Spleen (tissue), 11 donors: ENCODE data around the gene GHRH. TPM values are rescaled to one million over a fixed set of nuclear protein-coding genes. Genes with fewer than 3 reads are reported as not detected.

Experiments
- DNase-seq: peaks from one replicate; pipeline ENCODE4 v3.0.0-alpha.2; 2020
- H3K27ac ChIP-seq, 8 donors: fragments of 200-600 bp; sonication (generic) in 7 of 8; 1 replicate in 4 of 8; 2 replicates in 4 of 8; pipeline versions ENCODE4 v1.5.0 to v1.8.0; 2016 to 2021; ENCODE audit warnings: inconsistent platforms in 4 of 8, mild to moderate bottlenecking in 4 of 8, moderate library complexity in 1 of 8
- H3K27me3 ChIP-seq, 7 donors: fragments of 200-600 bp; sonication (generic) in 6 of 7; replicated peaks in 1 of 7; 1 replicate in 4 of 7; 2 replicates in 3 of 7; pipeline versions ENCODE4 v1.5.0 to v1.8.0; 2016 to 2021; ENCODE audit warnings: inconsistent platforms in 3 of 7, mild to moderate bottlenecking in 1 of 7
- H3K36me3 ChIP-seq, 6 donors: fragments of 200-600 bp; sonication (generic) in 5 of 6; 1 replicate in 4 of 6; 2 replicates in 2 of 6; pipeline versions ENCODE4 v1.5.0 to v1.8.0; 2016 to 2021; ENCODE audit warnings: inconsistent platforms in 2 of 6
- H3K4me1 ChIP-seq, 6 donors: fragments of 200-600 bp; sonication (generic) in 5 of 6; 1 replicate in 3 of 6; 2 replicates in 3 of 6; pipeline versions ENCODE4 v1.5.0 to v1.8.0; 2016 to 2021; ENCODE audit warnings: inconsistent platforms in 3 of 6
- H3K4me3 ChIP-seq, 8 donors: fragments of 200-600 bp; sonication (generic) in 7 of 8; 1 replicate in 4 of 8; 2 replicates in 4 of 8; pipeline versions ENCODE4 v1.5.0 to v1.8.0; 2016 to 2021; ENCODE audit warnings: inconsistent platforms in 4 of 8, mild to moderate bottlenecking in 4 of 8, moderate library complexity in 2 of 8
- H3K9me3 ChIP-seq, 8 donors: fragments of 200-600 bp; sonication (generic) in 7 of 8; 1 replicate in 4 of 8; 2 replicates in 4 of 8; pipeline versions ENCODE4 v1.5.0 to v1.8.0; 2016 to 2021; ENCODE audit warnings: inconsistent platforms in 4 of 8
- CTCF ChIP-seq, 11 experiments: fragments of 200-600 bp in 7 of 11; fragments of 450-650 bp in 4 of 11; sonication (generic) in 4 of 11; IDR thresholded peaks in 8 of 11; conservative IDR thresholded peaks in 3 of 11; 1 replicate in 7 of 11; 2 replicates in 4 of 11; pipeline versions ENCODE4 v1.4.0 to v1.8.0; 2016 to 2021; ENCODE audit warnings: antibody characterized with exemption in 11 of 11, inconsistent platforms in 4 of 11, mild to moderate bottlenecking in 1 of 11
- POLR2A ChIP-seq, 3 donors: fragments of 450-650 bp; IDR thresholded peaks; one replicate each; pipeline ENCODE4 v1.5.1; 2017; ENCODE audit warnings: antibody characterized with exemption in 3 of 3, mild to moderate bottlenecking in 1 of 3
- POLR2AphosphoS5 ChIP-seq, 3 donors: sonication (generic); formaldehyde crosslinking; IDR thresholded peaks; one replicate each; pipeline ENCODE4 v1.5.1; 2017; ENCODE audit warnings: antibody characterized with exemption in 3 of 3
- WGBS, 5 donors: extraction: QIAGEN DNeasy Blood & Tissue Kit in 3 of 5; methylation state at CpG; one replicate each; pipeline versions ENCODE4 v1.1.5 to v1.1.7; 2013 to 2018; 5-methylcytosine and 5-hydroxymethylcytosine counted together
- intact Hi-C: fragments of 100-400 bp; cut with DNase I; formaldehyde crosslinking; loops from one replicate; pipeline ENCODE4 v1.15.0; 2023; ENCODE audit warnings: low total_unique reads
- polyA plus RNA-seq, 3 donors: library from polyadenylated mRNA; stranded (reverse); fragments of 200-250 nt; gene quantifications; one replicate each; pipeline ENCODE4 v1.2.1, GENCODE V29; 2013
- total RNA-seq, 7 donors: library from RNA; depleted of rRNA in 3 of 7; stranded (reverse); fragments of >200 nt in 3 of 7; fragmentation: NEBNext Ultra II Directional in 4 of 7; extraction: Animal tissue kit (Norgen Biotek cat#: 25700) in 4 of 7; gene quantifications; one replicate each; pipeline versions ENCODE4 v1.1.0 to v1.2.1, GENCODE V29; 2016 to 2021
- donor health status: healthy with polysubstance abuse.
- donor health status: DM: no; HTN: no; CAD: no; lungs with moderate emphysema.
- donor health status: DM: no; HTN: no; CAD: no.
- donor health status: Bipolar disorder and iron deficiency.
- donor health status: healthy.
- donor health status: DM: no; HTN: no; CAD: no.
- donor health status: DM: yes; HTN: yes; CAD: no.

GHRH gene
- total and polyA plus RNA-seq, 10 donors, result not detected

- intact Hi-C loops, result no loop called here
- Histone ChIP-seq H3K9me3 (no peaks in the 10 kb centered on the region), H3K27me3 (no peaks in the 10 kb centered on the region), H3K36me3 (peaks cover 3 to 100% (median 98%) of the 10 kb centered on the region in 6 donors), H3K4me1 (peaks cover 0 to 8% (median 3%) of the 10 kb centered on the region in 6 donors), H3K27ac (no peak overlapping the region), H3K4me3 (no peak overlapping the region)
- 91 to 97% (median 94%) methylated on average over 6 of the region's 6 CpGs for WGBS, 5 donors
- TF ChIP-seq POLR2AphosphoS5 (IDR thresholded peaks at IDR 0.05) (no peak), CTCF (IDR thresholded peaks at IDR 0.05 in 8 of 11, conservative IDR thresholded peaks at IDR 0.05 in 3 of 11) (no peak), POLR2A (IDR thresholded peaks at IDR 0.05) (no peak)
- no peak for DNase-seq
Observed at GRCh38 chr20:37228082-37228481, 33.5 kb downstream of the GHRH start.

- H3K36me3 ChIP-seq, result peaks cover 3 to 100% (median 90%) of the 10 kb centered on the region in 6 donors
- peak overlapping the region in 3 of 8 donors; percentile 13 to 39 (median 35) for H3K27ac ChIP-seq
- intact Hi-C loops, result no loop called here
- TF ChIP-seq CTCF (IDR thresholded peaks at IDR 0.05 in 8 of 11, conservative IDR thresholded peaks at IDR 0.05 in 3 of 11) (no peak), POLR2AphosphoS5 (IDR thresholded peaks at IDR 0.05) (no peak), POLR2A (IDR thresholded peaks at IDR 0.05) (no peak)
- H3K9me3 ChIP-seq, result no peaks in the 10 kb centered on the region
- 75 to 91% (median 85%) methylated on average over 3 of the region's 3 CpGs for WGBS, 5 donors
- H3K4me3 ChIP-seq, result no peak overlapping the region
- no peak for DNase-seq
- no peaks in the 10 kb centered on the region for H3K27me3 ChIP-seq
- H3K4me1 ChIP-seq, result peaks cover 0 to 20% (median 5%) of the 10 kb centered on the region in 6 donors
Observed at GRCh38 chr20:37226889-37227288, 34.7 kb downstream of the GHRH start.

- H3K27ac ChIP-seq, result no peak overlapping the region
- peaks cover 0 to 34% (median 5%) of the 10 kb centered on the region in 6 donors for H3K4me1 ChIP-seq
- H3K4me3 ChIP-seq, result no peak overlapping the region
- H3K36me3 ChIP-seq, result peaks cover 3 to 100% (median 82%) of the 10 kb centered on the region in 6 donors
- H3K9me3 ChIP-seq, result no peaks in the 10 kb centered on the region
- no peaks in the 10 kb centered on the region for H3K27me3 ChIP-seq
- TF ChIP-seq POLR2AphosphoS5 (IDR thresholded peaks at IDR 0.05), result no peak
- no peak for TF ChIP-seq POLR2A (IDR thresholded peaks at IDR 0.05)
- TF ChIP-seq CTCF (IDR thresholded peaks at IDR 0.05 in 8 of 11, conservative IDR thresholded peaks at IDR 0.05 in 3 of 11), result no peak
- WGBS, 5 donors, result 92 to 98% (median 94%) methylated on average over 5 of the region's 5 CpGs
- intact Hi-C loops, result no loop called here
- no peak for DNase-seq
Observed at GRCh38 chr20:37225146-37225545, 36.5 kb downstream of the GHRH start.

- Histone ChIP-seq H3K4me3 (no peak overlapping the region), H3K27ac (peak overlapping the region in 3 of 8 donors; percentile 25 to 37 (median 29)), H3K4me1 (peaks cover 0 to 42% (median 5%) of the 10 kb centered on the region in 6 donors), H3K27me3 (no peaks in the 10 kb centered on the region), H3K9me3 (no peaks in the 10 kb centered on the region), H3K36me3 (peaks cover 0 to 100% (median 73%) of the 10 kb centered on the region in 6 donors)
- intact Hi-C loops, result no loop called here
- TF ChIP-seq POLR2AphosphoS5 (IDR thresholded peaks at IDR 0.05), result peak in 1 of 3 donors; percentile 33
- no peak for TF ChIP-seq POLR2A (IDR thresholded peaks at IDR 0.05)
- no peak for DNase-seq
Observed at GRCh38 chr20:37223053-37223452, 38.6 kb downstream of the GHRH start.

- WGBS, 5 donors, result 94 to 100% (median 98%) methylated on average over 4 of the region's 4 CpGs
- TF ChIP-seq POLR2A (IDR thresholded peaks at IDR 0.05) (no peak), POLR2AphosphoS5 (IDR thresholded peaks at IDR 0.05) (no peak), CTCF (IDR thresholded peaks at IDR 0.05 in 8 of 11, conservative IDR thresholded peaks at IDR 0.05 in 3 of 11) (no peak)
- DNase-seq, result no peak
- Histone ChIP-seq H3K4me3 (no peak overlapping the region), H3K27ac (no peak overlapping the region), H3K9me3 (no peaks in the 10 kb centered on the region), H3K4me1 (peaks cover 0 to 42% (median 5%) of the 10 kb centered on the region in 6 donors), H3K36me3 (peaks cover 0 to 100% (median 73%) of the 10 kb centered on the region in 6 donors), H3K27me3 (no peaks in the 10 kb centered on the region)
- intact Hi-C loops, result no loop called here
Observed at GRCh38 chr20:37222086-37222485, 39.5 kb downstream of the GHRH start.
